ENCODE measurements around the gene PYURF.
"Not testable (repeated sequence)": the region's sequence is repeated elsewhere in the genome, so short reads cannot be mapped to it uniquely, and the experiment has no call there.

The PYURF gene, protein sequence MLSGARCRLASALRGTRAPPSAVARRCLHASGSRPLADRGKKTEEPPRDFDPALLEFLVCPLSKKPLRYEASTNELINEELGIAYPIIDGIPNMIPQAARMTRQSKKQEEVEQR

DNA sequence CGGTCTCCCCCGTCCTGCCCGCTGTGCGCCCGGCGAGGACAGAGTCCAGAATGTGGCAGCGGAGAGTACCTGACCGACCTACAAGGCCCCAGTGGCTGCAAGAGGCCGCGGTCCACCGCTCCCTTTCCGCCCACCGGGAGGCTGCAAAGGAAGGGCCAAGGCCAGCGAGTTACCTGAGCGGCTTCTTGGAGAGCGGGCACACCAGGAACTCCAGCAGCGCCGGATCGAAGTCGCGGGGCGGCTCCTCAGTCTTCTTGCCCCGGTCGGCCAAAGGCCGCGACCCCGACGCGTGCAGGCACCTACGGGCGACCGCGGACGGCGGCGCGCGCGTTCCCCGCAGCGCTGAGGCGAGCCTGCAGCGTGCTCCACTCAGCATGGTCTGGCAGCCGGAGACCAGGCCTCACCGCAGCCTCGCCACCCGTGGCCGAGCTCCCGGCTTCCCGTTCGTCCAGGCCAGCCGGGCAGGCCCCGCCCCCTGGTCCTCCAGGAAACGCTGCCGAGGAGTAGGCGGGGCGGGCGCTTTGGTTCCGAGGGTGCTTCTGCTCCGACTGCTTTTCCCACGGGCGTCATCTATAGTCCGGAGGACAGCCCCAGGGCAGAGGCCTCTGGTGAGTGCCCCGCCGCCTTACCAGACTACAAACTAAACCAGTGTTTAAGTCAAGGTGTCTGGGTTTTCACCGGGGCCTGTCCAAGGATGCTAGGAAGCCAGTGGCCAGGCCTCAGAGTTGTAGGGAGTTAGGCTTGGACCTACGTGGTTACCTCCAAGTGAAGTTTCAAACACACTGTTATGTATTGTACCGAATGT lies at the start of gene PYURF:
TSS of gene PYURF (minus strand) at position 452 of the 805 bp plus-strand sequence. CDS start at position 376, 76 bp downstream.
- peak; percentile 76 for DNase-seq (ENCODE audit: low read depth)

DNA sequence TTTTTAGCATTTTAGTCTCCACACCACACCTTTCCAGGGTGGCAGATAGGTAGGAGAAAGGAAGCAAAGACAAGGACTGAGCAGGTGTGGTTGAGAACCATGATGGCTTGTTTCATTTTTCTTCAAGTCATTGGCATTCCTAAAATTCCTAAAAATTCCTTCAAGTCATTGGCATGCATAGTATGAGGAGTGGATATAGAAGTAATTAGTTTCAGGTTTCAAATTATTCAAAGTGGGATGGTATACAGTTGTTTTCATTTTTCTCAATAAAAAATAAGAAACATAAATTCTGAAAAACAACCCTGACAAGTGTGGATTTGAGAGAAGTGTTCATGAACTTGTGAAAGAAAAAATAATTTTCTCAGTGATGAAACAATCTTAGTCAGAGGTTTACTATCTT lies 46.4 kb upstream of the PYURF start:
- DNase-seq (ENCODE audit: low read depth), result no peak

DNA sequence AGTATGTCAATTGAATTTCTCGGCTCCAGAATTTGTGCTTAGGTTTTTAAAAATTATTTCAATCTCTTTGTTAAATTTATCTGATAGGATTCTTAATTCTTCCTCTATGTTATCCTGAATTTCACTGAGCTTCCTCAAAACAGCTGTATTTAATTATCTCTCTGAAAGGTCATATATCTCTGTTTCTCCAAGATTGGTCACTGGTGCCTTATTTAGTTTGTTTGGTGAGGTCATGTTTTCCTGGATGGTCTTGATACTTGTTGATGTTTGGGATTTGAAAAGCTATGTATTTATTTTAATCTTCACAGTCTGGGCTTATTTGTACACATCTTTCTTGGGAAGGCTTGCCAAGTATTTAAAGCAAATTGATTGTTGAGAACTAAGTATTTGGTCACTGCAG lies 44.0 kb upstream of the PYURF start:
- no peak for DNase-seq (ENCODE audit: low read depth)

DNA sequence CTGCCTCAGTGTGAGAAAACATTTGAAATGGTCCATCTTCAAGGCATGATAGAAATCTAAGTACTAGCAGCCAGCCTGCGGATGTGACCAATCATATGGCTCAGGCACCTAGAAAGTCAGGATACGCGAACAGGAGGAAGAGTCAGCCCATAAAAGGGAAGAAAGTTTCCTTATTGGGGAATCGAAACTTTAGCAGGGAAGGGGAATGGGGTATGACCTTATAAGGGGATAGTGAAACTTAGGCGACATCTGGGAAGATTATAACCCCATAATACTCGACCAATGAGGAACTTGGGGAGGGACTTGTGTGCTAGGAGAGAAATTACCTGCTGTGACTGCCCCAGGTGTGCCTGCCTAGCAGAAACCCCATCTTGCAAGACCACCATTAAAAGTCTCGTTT lies 26.2 kb upstream of the PYURF start:
- no peak for DNase-seq (ENCODE audit: low read depth)

DNA sequence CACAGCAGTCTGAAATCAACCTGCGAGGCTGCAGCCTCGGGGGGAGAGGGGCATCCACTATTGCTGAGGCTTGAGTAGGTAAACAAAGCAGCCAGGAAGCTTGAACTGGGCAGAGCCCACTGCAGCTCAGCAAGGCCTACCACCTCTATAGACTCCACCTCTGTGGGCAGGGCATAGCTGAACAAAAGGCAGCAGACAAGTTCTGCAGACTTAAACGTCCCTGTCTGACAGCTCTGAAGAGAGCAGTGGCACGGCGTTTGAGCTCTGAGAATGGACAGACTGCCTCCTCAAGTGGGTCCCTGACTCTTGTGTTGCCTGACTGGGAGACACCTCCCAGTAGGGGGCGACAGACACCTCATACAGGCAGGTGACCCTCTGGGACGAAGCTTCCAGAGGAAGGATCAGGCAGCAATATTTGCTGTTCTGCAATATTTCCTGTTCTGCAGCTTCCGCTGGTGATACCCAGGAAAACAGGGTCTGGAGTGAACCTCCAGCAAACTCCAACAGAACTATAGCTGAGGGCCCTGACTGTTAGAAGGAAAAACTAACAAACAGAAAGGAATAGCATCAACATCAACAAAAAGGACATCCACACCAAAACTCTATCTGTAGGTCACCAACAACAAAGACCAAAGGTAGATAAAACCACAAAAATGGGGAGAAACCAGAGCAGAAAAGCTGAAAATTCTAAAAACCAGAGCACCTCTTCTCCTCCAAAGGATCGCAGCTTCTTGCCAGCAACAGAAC lies 15.9 kb upstream of the PYURF start:
- not testable (repeated sequence) for DNase-seq (ENCODE audit: low read depth)

DNA sequence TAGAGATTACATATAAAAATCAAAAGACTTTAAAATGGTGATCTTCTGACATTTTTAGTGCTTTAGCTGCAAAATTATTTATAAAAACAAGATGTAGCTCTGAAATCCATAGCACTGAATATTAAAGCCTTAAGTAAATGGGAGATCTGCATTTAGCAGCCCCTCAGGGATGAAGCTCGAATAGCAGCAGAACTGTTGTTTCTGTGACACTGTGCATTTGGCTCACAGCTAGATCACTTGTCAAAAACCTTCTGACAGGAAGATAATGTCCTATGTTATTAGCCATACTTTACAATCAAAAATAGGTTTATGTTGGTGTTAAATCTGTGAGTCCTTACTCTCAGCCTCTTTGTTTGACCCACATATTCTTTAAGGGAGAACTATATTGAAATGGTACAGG lies 14.1 kb upstream of the PYURF start:
- no peak for DNase-seq (ENCODE audit: low read depth)

DNA sequence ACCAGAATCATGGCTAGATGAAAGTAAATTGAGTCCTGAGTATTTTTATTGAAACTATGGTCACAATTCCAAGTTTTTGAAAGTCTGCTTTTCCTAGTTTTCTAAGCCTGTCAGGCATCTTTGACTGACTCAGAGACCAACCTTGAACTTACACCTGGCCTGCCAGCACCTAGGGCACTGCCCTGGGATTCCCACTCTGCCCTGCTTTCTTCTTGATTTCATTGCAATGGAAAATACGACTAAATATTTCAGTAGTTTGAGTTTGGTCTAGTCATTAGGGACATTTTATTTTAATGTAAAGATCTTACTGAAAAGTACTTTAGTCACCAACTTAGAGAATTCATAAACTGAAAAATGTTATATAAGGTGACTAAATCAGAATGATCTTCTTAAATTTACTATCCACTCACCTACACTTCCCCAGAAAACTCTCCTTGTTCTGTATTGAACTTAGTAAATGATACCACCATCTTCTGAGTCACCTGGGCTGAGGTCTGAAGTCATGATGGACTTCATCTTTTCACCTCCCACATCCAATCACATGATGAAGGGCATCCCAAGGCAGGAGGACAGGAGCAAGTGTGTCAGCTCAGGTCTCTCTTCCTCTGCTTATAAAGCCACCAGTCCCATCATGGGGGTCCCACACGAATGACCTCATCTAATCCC lies 11.6 kb upstream of the PYURF start:
- DNase-seq (ENCODE audit: low read depth), result no peak

DNA sequence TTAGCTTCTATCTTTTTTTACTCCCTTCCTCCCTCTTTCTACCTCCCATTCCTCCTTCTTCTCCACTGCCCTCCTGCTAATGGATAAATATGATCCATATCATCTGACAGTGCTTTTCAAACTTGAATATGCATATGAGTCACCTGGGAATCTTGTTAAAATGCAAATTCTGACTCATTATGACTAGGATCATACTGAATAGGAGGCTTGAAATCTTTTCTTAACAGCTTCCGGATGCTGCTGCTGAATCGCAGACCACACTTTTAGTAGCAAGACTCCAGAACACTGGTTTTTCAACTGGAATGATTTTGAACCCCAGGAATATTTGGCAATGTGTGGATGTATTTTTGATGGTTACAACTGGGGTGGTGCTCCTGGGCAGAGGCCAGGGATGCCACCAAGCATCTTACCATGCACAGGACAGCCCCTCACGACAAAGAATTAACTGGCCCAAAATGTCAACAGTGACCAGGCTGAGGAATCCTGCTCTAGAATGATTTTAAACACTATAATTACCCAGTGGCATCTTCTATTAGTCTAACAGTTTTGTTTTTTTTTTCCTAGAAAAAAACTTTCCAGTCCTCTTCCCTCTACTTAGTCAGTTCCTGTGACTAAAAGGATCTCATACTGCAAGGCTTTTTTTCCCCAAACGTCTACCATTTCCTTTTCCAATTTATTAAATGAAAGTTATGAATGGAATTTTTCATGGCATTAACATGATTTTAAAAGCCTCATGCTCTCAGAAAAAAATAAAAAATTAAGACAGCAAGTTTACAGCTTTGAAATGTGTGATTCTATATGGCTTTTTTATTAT lies 10.6 kb upstream of the PYURF start:
- no peak for DNase-seq (ENCODE audit: low read depth)

DNA sequence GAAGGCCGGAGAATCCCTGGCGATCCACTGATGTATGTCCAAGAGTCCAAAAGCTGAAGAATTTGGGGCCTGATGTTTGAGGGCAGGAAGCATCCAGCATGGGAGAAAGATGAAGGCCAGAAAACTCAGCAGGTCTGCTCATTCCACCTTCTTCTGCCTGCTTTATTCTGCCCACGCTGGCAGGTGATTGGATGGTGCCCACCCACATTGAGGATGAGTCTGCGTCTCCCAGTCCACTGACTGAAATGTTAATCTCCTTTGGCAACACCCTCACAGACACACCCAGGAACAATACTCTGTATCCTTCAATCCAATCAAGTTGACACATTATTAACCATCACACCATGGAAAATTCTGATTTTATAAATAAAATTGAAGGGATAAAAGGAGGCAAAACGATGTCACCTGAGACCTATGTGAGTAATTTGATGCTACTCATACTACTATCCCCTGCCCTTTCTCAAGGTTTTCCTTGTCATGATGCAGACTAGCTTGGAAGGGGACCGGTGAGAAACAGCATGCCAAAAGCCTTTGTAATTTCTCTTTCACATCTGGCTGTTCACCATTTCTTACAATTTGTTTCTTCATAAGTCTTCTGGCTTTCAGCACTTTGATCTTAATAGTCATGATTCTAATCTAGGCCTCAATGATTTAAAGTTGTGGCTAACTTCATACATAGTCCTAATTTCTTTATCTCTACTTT lies 9.7 kb upstream of the PYURF start:
- DNase-seq (ENCODE audit: low read depth), result no peak

DNA sequence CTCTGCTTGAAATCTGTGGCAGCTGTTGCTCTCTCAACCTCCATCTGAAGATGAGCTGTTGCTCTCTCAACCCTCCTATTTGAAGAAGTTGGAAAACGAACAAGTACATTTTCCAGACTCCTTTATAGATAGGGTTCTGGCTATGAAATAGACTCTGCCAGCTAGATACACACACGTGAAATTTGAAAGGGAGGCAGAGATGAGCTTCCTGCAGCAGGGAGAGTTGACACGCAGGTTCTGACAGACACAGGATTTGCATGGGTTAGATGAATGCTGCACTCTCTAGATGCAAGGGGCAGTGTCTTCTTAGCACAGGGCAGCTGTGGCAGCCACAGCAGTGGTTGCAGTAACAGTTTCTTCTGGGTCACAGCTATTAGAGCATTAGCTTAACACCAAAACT lies 8.0 kb upstream of the PYURF start:
- DNase-seq (ENCODE audit: low read depth), result no peak

DNA sequence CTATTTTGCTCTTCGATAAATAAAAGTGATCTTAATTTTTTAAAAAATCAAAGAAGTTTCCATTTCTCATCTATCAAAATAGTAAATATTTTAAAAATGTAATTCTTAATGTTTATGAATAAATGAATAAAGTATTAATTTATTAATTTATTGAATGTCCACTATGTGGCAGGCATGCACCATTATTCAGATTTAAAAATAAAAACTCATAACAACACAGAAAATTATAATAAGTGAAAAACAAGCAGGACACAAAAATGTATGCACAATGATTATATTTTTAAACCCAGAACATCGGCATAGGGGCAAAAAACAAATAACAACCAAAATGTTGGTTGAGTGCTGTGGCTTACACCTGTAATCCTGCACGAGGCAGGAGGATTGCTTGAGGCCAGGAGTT lies 5.3 kb upstream of the PYURF start:
- DNase-seq (ENCODE audit: low read depth), result no peak

DNA sequence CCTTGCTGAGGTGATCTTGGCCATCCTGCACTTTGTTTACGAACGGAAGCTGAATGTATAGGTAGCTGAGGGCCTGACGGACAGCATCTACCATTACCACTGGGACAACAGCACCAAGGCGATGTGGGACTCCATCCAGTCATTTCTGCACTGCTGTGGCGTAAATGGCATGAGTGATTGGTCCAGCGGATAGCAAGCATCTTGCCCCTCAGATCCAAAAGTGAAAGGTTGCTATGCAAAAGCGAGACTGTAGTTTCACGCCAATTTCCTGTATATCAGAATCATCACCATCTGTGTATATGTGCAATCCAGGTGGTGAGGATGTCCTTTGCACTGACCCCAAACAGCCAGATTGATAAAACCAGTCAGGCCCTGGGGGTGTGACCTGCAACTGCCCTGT lies 4.2 kb upstream of the PYURF start:
- no peak for DNase-seq (ENCODE audit: low read depth)

DNA sequence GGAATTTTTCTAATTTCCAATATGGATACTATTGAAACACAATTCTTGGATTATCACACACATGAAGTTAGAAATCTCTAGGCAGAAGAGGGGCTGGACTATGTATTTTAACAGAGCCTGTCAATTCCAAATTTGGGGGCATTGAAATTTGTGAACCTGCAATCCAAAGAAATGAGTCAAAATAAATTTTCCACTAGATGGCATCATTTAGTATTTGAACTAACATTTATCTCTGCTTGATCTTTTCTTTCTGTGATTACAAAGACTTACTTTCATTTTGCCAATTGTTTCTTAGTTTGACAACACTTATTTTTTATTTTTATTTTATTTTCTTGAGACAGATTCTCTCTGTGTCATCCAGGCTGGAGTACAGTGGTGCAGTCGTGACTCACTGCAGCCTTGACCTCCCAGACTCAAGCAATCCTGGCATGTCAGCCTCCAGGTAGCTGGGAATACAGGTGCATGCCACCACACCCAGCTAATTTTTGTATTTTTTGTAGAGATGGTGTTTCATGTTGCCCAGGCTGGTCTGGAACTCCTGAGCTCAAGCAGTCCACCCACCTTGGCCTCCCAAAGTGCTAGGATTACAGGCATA lies 2.7 kb upstream of the PYURF start:
- DNase-seq (ENCODE audit: low read depth), result no peak

DNA sequence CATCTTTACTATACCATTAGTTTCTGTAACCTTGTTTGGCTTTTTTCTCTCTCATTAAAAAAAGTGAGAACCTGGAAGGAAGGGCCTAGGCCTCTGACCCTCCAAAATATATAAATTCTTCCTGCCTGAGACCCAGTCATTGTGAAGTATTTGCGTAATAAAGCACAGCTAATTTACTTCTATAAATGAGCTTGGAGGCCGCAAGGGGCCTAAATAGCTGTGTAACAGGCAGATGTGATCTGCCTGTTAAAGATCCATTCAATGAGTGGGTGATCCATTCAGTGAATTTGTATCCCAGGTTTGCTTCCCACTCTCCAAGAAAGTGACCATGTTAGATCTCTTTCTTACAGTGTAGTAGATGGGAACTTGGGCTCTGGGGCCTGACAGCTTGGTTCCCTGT lies 595 bp upstream of the PYURF start:
- DNase-seq (ENCODE audit: low read depth), result no peak

DNA sequence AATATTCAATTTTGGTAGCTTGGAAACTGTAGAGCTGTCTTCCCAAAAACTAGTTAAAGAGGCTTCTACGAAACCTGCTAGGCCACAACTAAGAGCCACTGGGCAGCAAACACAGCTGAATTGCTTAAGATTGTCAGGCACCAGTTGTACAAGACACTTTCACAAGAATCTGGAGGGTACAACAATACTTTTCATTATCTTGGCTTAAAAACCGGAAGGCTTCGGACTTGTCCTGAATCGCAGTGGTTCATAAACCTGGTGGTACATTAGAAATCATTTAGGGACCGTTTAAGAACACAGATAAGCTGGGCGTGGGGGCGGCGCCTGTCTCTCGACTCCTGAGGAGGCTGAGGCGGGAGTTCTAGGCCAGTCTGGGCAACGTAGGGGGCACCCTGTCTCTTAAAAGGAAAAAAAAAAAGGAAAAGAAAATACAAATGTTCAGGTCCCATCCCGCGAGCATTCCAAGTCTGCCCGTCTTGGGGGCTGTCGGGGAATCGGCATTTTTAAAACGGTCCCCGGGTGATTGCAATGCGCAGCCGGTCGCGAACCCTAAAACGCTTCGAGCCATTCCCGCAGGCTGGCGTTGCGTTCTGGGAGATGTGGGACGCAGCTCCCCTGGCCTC lies 763 bp downstream of the PYURF start:
- no peak for DNase-seq (ENCODE audit: low read depth)

DNA sequence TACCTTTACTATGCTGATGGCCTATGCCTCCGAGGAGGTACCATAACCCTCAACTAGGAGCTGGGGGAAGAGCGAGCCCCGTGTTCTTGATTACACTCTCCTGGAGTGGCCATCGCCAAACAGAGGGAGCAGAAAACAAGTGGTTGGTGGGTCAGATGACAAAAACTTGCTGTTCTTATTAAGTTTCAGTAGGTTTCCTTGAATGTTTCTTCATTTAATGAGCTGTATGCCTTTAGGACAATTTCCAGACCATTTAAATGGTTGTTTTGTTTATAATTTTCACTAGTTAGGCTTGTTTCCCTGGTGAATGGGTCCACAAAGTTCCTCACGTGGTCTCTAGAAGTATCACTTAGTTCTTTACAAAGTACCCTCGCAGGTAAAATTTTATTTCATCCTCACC lies 4.7 kb downstream of the PYURF start:
- no peak for DNase-seq (ENCODE audit: low read depth)

DNA sequence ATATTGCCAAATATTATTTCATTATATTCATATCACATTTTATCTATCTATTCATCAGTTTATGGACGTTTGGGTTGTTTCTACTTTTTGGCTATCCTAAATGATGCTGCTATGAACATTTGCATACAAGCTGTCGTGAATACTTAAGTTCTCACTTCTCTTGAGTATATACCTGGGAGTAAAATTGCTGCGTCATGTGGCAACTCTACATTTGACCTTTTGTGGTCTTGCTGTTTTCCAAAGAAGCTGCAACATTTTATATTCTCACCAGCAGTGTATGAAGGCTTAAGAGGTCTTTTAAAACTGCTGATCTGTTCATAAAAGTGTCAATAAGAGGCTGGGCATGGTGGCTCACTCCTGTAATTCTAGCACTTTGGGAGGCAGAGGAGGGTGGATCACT lies 5.8 kb downstream of the PYURF start:
- DNase-seq (ENCODE audit: low read depth), result no peak

DNA sequence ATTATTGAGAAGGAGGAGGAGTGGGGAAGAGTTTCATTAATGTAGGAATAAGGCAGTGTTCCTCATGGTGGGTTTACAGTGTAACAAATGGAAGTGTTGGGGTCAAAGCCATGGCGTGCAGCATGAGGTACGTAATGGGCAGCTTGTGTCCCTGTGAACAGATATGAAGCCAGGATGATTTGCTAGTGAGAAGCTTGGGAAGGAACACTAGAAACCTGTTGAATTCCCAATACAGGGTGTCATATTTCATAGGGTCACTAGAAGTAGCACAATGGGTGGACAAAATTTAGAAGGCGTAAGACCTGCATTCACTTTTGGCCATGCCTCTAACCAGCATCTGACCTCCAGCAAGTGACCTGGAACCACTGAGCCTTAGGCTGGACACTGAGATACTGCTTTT lies 6.8 kb downstream of the PYURF start:
- DNase-seq (ENCODE audit: low read depth), result no peak

DNA sequence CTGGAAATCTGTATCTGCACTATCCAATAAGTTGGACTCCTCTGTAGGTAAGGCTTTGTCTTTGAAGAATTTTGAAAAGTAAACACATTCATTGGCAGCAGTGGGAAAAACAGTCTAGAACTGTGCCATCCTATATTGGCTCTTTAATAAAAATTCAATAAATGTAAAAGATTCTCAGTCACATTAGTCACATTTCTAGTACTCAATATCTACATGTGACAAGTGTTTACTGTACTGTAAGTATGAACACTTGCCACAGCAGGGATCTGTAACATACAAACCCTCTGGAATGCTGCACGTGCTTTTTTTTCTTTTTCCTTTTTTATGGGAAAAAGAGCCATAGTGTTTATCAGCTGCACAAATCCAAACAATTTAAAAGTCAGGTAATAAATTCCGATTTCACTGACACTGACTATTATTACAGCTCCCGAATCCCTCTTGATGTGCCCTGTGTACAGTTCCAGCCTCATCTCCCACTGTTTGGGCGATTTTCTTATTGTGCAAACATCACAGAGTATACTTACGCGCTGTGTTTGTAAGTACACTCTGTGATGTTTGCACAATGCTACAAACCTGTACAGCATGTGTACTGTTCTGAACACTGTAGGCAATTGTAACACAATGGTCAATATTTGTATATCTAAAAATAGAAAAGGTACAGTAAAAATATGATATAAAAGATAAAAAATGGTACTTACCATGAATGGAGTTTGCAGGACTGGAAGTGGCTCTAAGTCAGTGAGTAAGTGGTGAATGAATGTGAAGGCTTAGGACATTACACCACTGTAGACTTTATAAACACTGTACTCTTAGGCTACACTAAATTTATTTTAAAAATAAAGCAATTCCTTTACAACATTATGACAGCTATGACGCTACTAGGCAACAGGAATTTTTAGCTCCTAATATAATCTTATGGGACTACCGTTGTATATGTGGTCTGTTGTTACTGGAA lies 8.7 kb downstream of the PYURF start:
- no peak for DNase-seq (ENCODE audit: low read depth)
